ENCODE measurements around the gene EEF1AKMT4. TPM values are rescaled to one million over a fixed set of nuclear protein-coding genes. Genes with fewer than 3 reads are reported as not detected.

The EEF1AKMT4 gene
- total and polyA plus RNA-seq, 2 donors: 2.9 to 5.0 TPM

- 97% methylated on average over 23 of the region's 23 CpGs for WGBS
- peaks cover 0 to 16% of the 10 kb centered on the region in 2 donors for H3K4me1 ChIP-seq (ENCODE audit: control insufficient read depth in 2 of 2, insufficient read depth in 2 of 2, low read length in 2 of 2)
- no peaks in the 10 kb centered on the region for H3K36me3 ChIP-seq (ENCODE audit: control insufficient read depth in 2 of 2, insufficient read depth in 2 of 2, low read length in 1 of 2)
Observed at GRCh38 chr3:184257083-184257915, 7.8 kb downstream of the EEF1AKMT4 start.

GRCh38 chr3:184258926-184259325, 9.5 kb downstream of the EEF1AKMT4 start:
- no peak overlapping the region for H3K4me3 ChIP-seq (ENCODE audit: low read length in 2 of 2)
- no peaks in the 10 kb centered on the region for H3K36me3 ChIP-seq (ENCODE audit: control insufficient read depth in 2 of 2, insufficient read depth in 2 of 2, low read length in 1 of 2)
- no peak for DNase-seq (ENCODE audit: low read depth in 6 of 9, low spot score in 9 of 9)
- H3K9me3 ChIP-seq (ENCODE audit: control insufficient read depth in 2 of 2, insufficient read depth in 1 of 2, low read length in 1 of 2): peaks cover 0 to 16% of the 10 kb centered on the region in 2 donors
- peaks cover 0 to 20% of the 10 kb centered on the region in 2 donors for H3K4me1 ChIP-seq (ENCODE audit: control insufficient read depth in 2 of 2, insufficient read depth in 2 of 2, low read length in 2 of 2)
- peaks cover 52 to 63% of the 10 kb centered on the region in 2 donors for H3K27me3 ChIP-seq (ENCODE audit: control insufficient read depth in 2 of 2, insufficient read depth in 1 of 2, low read length in 1 of 2)
- no peak overlapping the region for H3K27ac ChIP-seq (ENCODE audit: low read depth in 1 of 2, low read length in 1 of 2)
- WGBS: 93% methylated on average over 5 of the region's 5 CpGs

More at GRCh38 chr3:184257083-184257915, 7.8 kb downstream of the EEF1AKMT4 start:
- H3K27ac ChIP-seq (ENCODE audit: low read depth in 1 of 2, low read length in 1 of 2): no peak overlapping the region
- no peak for DNase-seq (ENCODE audit: low read depth in 6 of 9, low spot score in 9 of 9)
- no peak overlapping the region for H3K4me3 ChIP-seq (ENCODE audit: low read length in 2 of 2)
- peaks cover 42 to 47% of the 10 kb centered on the region in 2 donors for H3K27me3 ChIP-seq (ENCODE audit: control insufficient read depth in 2 of 2, insufficient read depth in 1 of 2, low read length in 1 of 2)
- H3K9me3 ChIP-seq (ENCODE audit: control insufficient read depth in 2 of 2, insufficient read depth in 1 of 2, low read length in 1 of 2): peaks cover 0 to 15% of the 10 kb centered on the region in 2 donors

GRCh38 chr3:184259396-184259877, 10.0 kb downstream of the EEF1AKMT4 start:
- Histone ChIP-seq H3K36me3 (ENCODE audit: control insufficient read depth in 2 of 2, insufficient read depth in 2 of 2, low read length in 1 of 2) (no peaks in the 10 kb centered on the region), H3K27ac (ENCODE audit: low read depth in 1 of 2, low read length in 1 of 2) (no peak overlapping the region), H3K4me3 (ENCODE audit: low read length in 2 of 2) (no peak overlapping the region), H3K9me3 (ENCODE audit: control insufficient read depth in 2 of 2, insufficient read depth in 1 of 2, low read length in 1 of 2) (peaks cover 0 to 16% of the 10 kb centered on the region in 2 donors), H3K4me1 (ENCODE audit: control insufficient read depth in 2 of 2, insufficient read depth in 2 of 2, low read length in 2 of 2) (peaks cover 0 to 20% of the 10 kb centered on the region in 2 donors), H3K27me3 (ENCODE audit: control insufficient read depth in 2 of 2, insufficient read depth in 1 of 2, low read length in 1 of 2) (peaks cover 52 to 68% of the 10 kb centered on the region in 2 donors)
- WGBS: 26% methylated on average over 28 of the region's 28 CpGs
- DNase-seq (ENCODE audit: low read depth in 6 of 9, low spot score in 9 of 9): no peak

GRCh38 chr3:184259878-184260723, 10.6 kb downstream of the EEF1AKMT4 start:
- H3K27me3 ChIP-seq (ENCODE audit: control insufficient read depth in 2 of 2, insufficient read depth in 1 of 2, low read length in 1 of 2): peaks cover 55 to 74% of the 10 kb centered on the region in 2 donors
- DNase-seq (ENCODE audit: low read depth in 6 of 9, low spot score in 9 of 9): peak in 3 of 9 donors; percentile 39 to 47 (median 46)
- H3K9me3 ChIP-seq (ENCODE audit: control insufficient read depth in 2 of 2, insufficient read depth in 1 of 2, low read length in 1 of 2): peaks cover 0 to 16% of the 10 kb centered on the region in 2 donors
- no peak overlapping the region for H3K27ac ChIP-seq (ENCODE audit: low read depth in 1 of 2, low read length in 1 of 2)
- no peaks in the 10 kb centered on the region for H3K36me3 ChIP-seq (ENCODE audit: control insufficient read depth in 2 of 2, insufficient read depth in 2 of 2, low read length in 1 of 2)
- peak overlapping the region in 1 of 2 donors; percentile 51 for H3K4me3 ChIP-seq (ENCODE audit: low read length in 2 of 2)
- peaks cover 0 to 20% of the 10 kb centered on the region in 2 donors for H3K4me1 ChIP-seq (ENCODE audit: control insufficient read depth in 2 of 2, insufficient read depth in 2 of 2, low read length in 2 of 2)
- WGBS: 2% methylated on average over 91 of the region's 91 CpGs

GRCh38 chr3:184260724-184261269, 11.3 kb downstream of the EEF1AKMT4 start:
- H3K27ac ChIP-seq (ENCODE audit: low read depth in 1 of 2, low read length in 1 of 2): no peak overlapping the region
- H3K9me3 ChIP-seq (ENCODE audit: control insufficient read depth in 2 of 2, insufficient read depth in 1 of 2, low read length in 1 of 2): peaks cover 0 to 16% of the 10 kb centered on the region in 2 donors
- no peaks in the 10 kb centered on the region for H3K36me3 ChIP-seq (ENCODE audit: control insufficient read depth in 2 of 2, insufficient read depth in 2 of 2, low read length in 1 of 2)
- DNase-seq (ENCODE audit: low read depth in 6 of 9, low spot score in 9 of 9): no peak
- peak overlapping the region in 1 of 2 donors; percentile 51 for H3K4me3 ChIP-seq (ENCODE audit: low read length in 2 of 2)
- peaks cover 0 to 20% of the 10 kb centered on the region in 2 donors for H3K4me1 ChIP-seq (ENCODE audit: control insufficient read depth in 2 of 2, insufficient read depth in 2 of 2, low read length in 2 of 2)
- H3K27me3 ChIP-seq (ENCODE audit: control insufficient read depth in 2 of 2, insufficient read depth in 1 of 2, low read length in 1 of 2): peaks cover 55 to 78% of the 10 kb centered on the region in 2 donors
- 4% methylated on average over 49 of the region's 49 CpGs for WGBS

GRCh38 chr3:184261270-184261853, 11.9 kb downstream of the EEF1AKMT4 start, which contains the start of gene CAMK2N2:
Gene CAMK2N2 (minus strand): TSS chr3:184261553. CDS start chr3:184261285, 268 bp downstream.
- peak in 1 of 9 donors; percentile 12 for DNase-seq (ENCODE audit: low read depth in 6 of 9, low spot score in 9 of 9)
- WGBS: under 1% methylated on average over 66 of the region's 67 CpGs
- H3K27me3 ChIP-seq (ENCODE audit: control insufficient read depth in 2 of 2, insufficient read depth in 1 of 2, low read length in 1 of 2): peaks cover 55 to 78% of the 10 kb centered on the region in 2 donors
- peaks cover 0 to 16% of the 10 kb centered on the region in 2 donors for H3K9me3 ChIP-seq (ENCODE audit: control insufficient read depth in 2 of 2, insufficient read depth in 1 of 2, low read length in 1 of 2)
- no peak within 1 kb of the TSS for H3K27ac ChIP-seq (ENCODE audit: low read depth in 1 of 2, low read length in 1 of 2)
- H3K4me3 ChIP-seq (ENCODE audit: low read length in 2 of 2): peak within 1 kb of the TSS in 1 of 2 donors; percentile 51
- no peaks in the 10 kb centered on the region for H3K36me3 ChIP-seq (ENCODE audit: control insufficient read depth in 2 of 2, insufficient read depth in 2 of 2, low read length in 1 of 2)
- H3K4me1 ChIP-seq (ENCODE audit: control insufficient read depth in 2 of 2, insufficient read depth in 2 of 2, low read length in 2 of 2): peaks cover 0 to 20% of the 10 kb centered on the region in 2 donors

- Histone ChIP-seq H3K27ac (ENCODE audit: low read depth in 1 of 2, low read length in 1 of 2) (no peak overlapping the region), H3K36me3 (ENCODE audit: control insufficient read depth in 2 of 2, insufficient read depth in 2 of 2, low read length in 1 of 2) (no peaks in the 10 kb centered on the region), H3K4me3 (ENCODE audit: low read length in 2 of 2) (peak overlapping the region in 1 of 2 donors; percentile 51), H3K9me3 (ENCODE audit: control insufficient read depth in 2 of 2, insufficient read depth in 1 of 2, low read length in 1 of 2) (peaks cover 0 to 16% of the 10 kb centered on the region in 2 donors), H3K4me1 (ENCODE audit: control insufficient read depth in 2 of 2, insufficient read depth in 2 of 2, low read length in 2 of 2) (peaks cover 0 to 20% of the 10 kb centered on the region in 2 donors), H3K27me3 (ENCODE audit: control insufficient read depth in 2 of 2, insufficient read depth in 1 of 2, low read length in 1 of 2) (peaks cover 55 to 78% of the 10 kb centered on the region in 2 donors)
- 4% methylated on average over 66 of the region's 66 CpGs for WGBS
- peak in 1 of 9 donors; percentile 10 for DNase-seq (ENCODE audit: low read depth in 6 of 9, low spot score in 9 of 9)
Observed at GRCh38 chr3:184261854-184262763, 12.6 kb downstream of the EEF1AKMT4 start.
